ENCODE data around the gene TSPAN31. TPM values are rescaled to one million over a fixed set of nuclear protein-coding genes. Genes with fewer than 3 reads are reported as not detected.

Gene TSPAN31
- total RNA-seq, 1 donor from 2014 or later: 67.0 TPM

GRCh38 chr12:57732726-57733593, 11.9 kb upstream of the TSPAN31 start:
- intact Hi-C loops (cut with DNase I): no loop called here

GRCh38 chr12:57733928-57734327, 10.9 kb upstream of the TSPAN31 start:
- H3K27me3 ChIP-seq: peaks cover 6% of the 10 kb centered on the region
- H3K27ac ChIP-seq: no peak overlapping the region
- no peaks in the 10 kb centered on the region for H3K9me3 ChIP-seq
- no peaks in the 10 kb centered on the region for H3K36me3 ChIP-seq
- TF ChIP-seq POLR2AphosphoS5 (IDR thresholded peaks at IDR 0.05; ENCODE audit: insufficient read depth in 1 of 2, low read depth in 1 of 2): no peak
- intact Hi-C loops (cut with DNase I): no loop called here
- no peak for DNase-seq (ENCODE audit: extremely low spot score in 2 of 2)
- no peak overlapping the region for H3K4me3 ChIP-seq
- peaks cover 34% of the 10 kb centered on the region for H3K4me1 ChIP-seq

More at GRCh38 chr12:57732726-57733593, 11.9 kb upstream of the TSPAN31 start:
- Histone ChIP-seq H3K27me3 (peaks cover 6% of the 10 kb centered on the region), H3K27ac (no peak overlapping the region), H3K36me3 (no peaks in the 10 kb centered on the region), H3K4me1 (peaks cover 24% of the 10 kb centered on the region), H3K4me3 (no peak overlapping the region), H3K9me3 (no peaks in the 10 kb centered on the region)
- TF ChIP-seq POLR2AphosphoS5 (IDR thresholded peaks at IDR 0.05; ENCODE audit: insufficient read depth in 1 of 2, low read depth in 1 of 2) (no peak), POLR2A (IDR thresholded peaks at IDR 0.05) (no peak), CTCF (IDR thresholded peaks at IDR 0.05) (no peak)
- DNase-seq (ENCODE audit: extremely low spot score in 2 of 2): no peak

- TF ChIP-seq CTCF (IDR thresholded peaks at IDR 0.05) (no peak), POLR2AphosphoS5 (IDR thresholded peaks at IDR 0.05; ENCODE audit: insufficient read depth in 1 of 2, low read depth in 1 of 2) (no peak), POLR2A (IDR thresholded peaks at IDR 0.05) (no peak)
- intact Hi-C loops (cut with DNase I): no loop called here
- H3K9me3 ChIP-seq: no peaks in the 10 kb centered on the region
- no peaks in the 10 kb centered on the region for H3K36me3 ChIP-seq
- H3K4me1 ChIP-seq: peaks cover 36% of the 10 kb centered on the region
- no peak overlapping the region for H3K27ac ChIP-seq
- DNase-seq (ENCODE audit: extremely low spot score in 2 of 2): no peak
- peaks cover 6% of the 10 kb centered on the region for H3K27me3 ChIP-seq
- no peak overlapping the region for H3K4me3 ChIP-seq
These were observed 10.2 kb upstream of the TSPAN31 start for GRCh38 chr12:57734591-57734990.

GRCh38 chr12:57735198-57735855, 9.5 kb upstream of the TSPAN31 start:
- DNase-seq (ENCODE audit: extremely low spot score in 2 of 2): no peak
- Histone ChIP-seq H3K4me3 (no peak overlapping the region), H3K4me1 (peaks cover 36% of the 10 kb centered on the region), H3K9me3 (no peaks in the 10 kb centered on the region), H3K36me3 (no peaks in the 10 kb centered on the region), H3K27me3 (peaks cover 6% of the 10 kb centered on the region), H3K27ac (no peak overlapping the region)
- intact Hi-C loops (cut with DNase I): no loop called here
- TF ChIP-seq POLR2AphosphoS5 (IDR thresholded peaks at IDR 0.05; ENCODE audit: insufficient read depth in 1 of 2, low read depth in 1 of 2) (no peak), CTCF (IDR thresholded peaks at IDR 0.05) (no peak), POLR2A (IDR thresholded peaks at IDR 0.05) (no peak)

GRCh38 chr12:57735952-57736740, 8.7 kb upstream of the TSPAN31 start:
- Histone ChIP-seq H3K4me1 (peaks cover 36% of the 10 kb centered on the region), H3K4me3 (peak overlapping the region in 1 of 2 donors; percentile 22), H3K27ac (no peak overlapping the region), H3K36me3 (no peaks in the 10 kb centered on the region), H3K27me3 (peaks cover 6% of the 10 kb centered on the region), H3K9me3 (no peaks in the 10 kb centered on the region)
- intact Hi-C loops (cut with DNase I): no loop called here
- DNase-seq (ENCODE audit: extremely low spot score in 2 of 2): no peak
- no peak for TF ChIP-seq POLR2AphosphoS5 (IDR thresholded peaks at IDR 0.05; ENCODE audit: insufficient read depth in 1 of 2, low read depth in 1 of 2)
- no peak for TF ChIP-seq POLR2A (IDR thresholded peaks at IDR 0.05)
- TF ChIP-seq CTCF (IDR thresholded peaks at IDR 0.05): no peak
